HG03558 (cell line): ENCODE results near the gene GALM.
"Not testable (repeated sequence)": the region's sequence is repeated elsewhere in the genome, so short reads cannot be mapped to it uniquely, and the experiment has no call there.

Source experiments
- ATAC-seq: cut with Tn5 transposase; IDR thresholded peaks from one replicate; pipeline ENCODE4 v1.9.1; 2021; ENCODE audit warnings: moderate number of reproducible peaks; ENCODE audit not compliant: unreplicated experiment; ENCODE audit errors: extremely low read depth

GALM gene

DNA sequence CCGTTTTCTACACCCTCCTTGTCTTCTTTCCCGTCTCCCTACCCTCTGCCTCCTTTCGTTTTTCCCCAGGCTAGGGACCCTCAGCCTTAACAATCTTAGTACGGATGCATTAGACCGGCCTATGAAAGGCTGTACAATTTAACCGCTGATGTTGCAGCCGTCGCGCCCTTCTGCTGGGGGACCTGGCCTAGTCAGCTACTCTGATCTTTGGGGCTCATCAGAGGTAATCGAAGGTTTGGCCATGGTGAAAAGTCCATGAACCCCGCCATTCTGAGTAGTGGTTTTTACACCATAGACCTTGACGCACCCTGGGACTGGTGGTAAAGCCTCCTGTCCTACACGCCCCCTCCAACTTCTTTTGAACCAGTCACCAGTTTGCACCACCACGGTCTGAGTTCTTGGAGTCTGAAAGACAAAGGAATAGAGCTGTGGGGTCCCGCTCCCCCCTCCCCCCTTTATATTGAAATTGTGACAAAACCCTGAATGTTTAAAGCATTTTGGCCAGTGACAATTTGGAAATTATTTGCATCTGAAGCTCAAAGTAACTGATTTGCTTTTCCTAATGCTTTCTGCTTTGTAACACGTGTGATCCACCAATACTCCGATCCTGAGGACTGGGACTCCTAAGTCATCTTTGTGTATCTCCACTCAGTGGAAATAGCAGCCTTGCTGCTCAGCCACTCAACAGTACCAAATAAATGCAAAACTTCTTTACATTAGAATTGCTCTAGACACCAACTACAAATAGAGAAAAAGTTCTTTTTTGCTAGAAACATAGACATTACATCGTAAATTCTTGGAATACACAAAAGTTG lies 85.9 kb downstream of the GALM start:
- no peak for ATAC-seq

GRCh38 chr2:38754049-38754448 lies 88.1 kb downstream of the GALM start:
- ATAC-seq = no peak

GRCh38 chr2:38754506-38754905 lies 88.6 kb downstream of the GALM start:
- no peak for ATAC-seq

DNA sequence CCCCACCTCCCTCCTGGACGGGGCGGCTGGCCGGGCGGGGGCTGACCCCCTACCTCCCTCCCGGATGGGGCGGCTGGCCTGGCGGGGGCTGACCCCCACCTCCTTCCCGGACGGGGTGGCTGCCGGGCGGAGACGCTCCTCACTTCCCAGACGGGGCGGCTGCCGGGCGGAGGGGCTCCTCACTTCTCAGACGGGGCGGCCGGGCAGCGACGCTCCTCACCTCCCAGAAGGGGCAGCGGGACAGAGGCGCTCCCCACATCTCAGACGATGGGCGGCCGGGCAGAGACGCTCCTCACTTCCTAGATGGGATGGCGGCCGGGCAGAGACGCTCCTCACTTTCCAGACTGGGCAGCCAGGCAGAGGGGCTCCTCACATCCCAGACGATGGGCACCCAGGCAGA lies 90.0 kb downstream of the GALM start:
- not testable (repeated sequence) for ATAC-seq

- ATAC-seq = no peak
Observed at GRCh38 chr2:38763228-38763627, 97.3 kb downstream of the GALM start.

DNA sequence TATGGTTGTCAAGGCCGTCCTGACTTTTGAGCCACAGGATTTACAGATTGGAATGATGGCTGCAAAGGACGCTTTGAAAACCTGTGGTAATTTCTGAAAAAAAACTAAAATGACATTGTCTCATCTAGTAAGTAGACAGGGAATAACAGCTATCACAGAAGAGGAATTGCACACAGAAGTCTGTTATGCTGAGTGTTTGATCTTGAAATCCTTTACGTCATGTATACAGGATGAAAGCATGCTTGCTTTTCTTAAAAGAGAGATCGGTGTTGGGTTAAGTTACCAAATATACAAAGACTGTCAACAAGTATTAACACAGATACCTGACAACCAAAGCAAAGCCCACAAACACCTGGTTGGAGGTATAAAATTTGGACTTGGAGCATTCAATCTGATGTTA lies 97.8 kb downstream of the GALM start:
- ATAC-seq = no peak

DNA sequence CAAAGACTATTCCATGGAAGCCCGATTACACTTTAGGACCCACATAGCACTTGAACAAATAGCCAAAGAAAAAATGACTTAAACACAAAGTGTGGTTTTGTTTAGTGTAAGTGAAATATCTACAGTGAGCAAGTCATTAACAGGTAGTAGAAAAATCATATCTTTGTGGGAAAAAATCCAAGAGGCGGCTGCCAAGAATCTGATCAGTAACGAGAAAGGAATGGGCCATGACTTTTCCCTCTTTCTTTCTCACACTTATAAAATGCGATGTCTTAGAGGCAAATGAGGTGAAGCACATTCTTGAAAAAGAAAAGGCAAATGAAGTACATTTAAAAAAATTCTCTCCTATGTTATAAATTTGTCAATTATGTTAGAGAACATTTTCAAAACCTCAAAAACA lies 99.2 kb downstream of the GALM start:
- ATAC-seq = no peak

DNA sequence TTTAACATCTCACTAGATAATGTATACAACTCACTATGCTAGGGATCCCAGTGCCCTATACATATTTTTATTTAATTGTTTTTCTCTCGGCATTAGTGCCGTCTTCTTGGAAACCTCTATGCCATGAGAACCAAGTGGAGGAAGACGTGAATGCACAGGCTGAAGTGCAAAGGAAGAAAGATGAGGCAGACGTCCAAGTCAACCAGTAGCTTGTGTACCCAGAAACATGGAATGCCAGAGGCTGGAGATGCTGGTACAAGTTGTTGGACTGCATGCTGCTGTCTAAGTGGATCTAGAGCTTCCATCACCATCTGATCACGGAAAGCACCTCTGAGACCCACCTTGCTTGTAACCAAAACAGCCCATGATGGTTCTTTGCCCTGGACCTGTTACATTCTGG lies 99.6 kb downstream of the GALM start:
- no peak for ATAC-seq

- no peak for ATAC-seq
Observed at GRCh38 chr2:38771632-38772031, 105.7 kb downstream of the GALM start.

GRCh38 chr2:38775097-38775920 lies 109.4 kb downstream of the GALM start:
- no peak for ATAC-seq

DNA sequence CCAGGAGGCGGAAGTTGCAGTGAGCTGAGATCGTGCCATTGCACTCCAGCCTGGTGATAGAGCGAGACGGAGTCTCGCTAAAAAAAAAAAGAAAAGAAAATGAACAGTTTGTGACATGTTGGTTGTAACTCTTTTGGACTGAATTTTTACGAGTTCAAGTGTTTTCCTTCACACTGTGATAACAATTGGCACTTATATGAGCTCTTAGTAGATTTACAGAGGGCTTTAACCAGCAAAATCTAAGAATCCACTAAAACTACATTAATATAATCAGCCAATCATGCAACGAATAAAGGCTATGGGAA lies 110.0 kb downstream of the GALM start:
- no peak for ATAC-seq

DNA sequence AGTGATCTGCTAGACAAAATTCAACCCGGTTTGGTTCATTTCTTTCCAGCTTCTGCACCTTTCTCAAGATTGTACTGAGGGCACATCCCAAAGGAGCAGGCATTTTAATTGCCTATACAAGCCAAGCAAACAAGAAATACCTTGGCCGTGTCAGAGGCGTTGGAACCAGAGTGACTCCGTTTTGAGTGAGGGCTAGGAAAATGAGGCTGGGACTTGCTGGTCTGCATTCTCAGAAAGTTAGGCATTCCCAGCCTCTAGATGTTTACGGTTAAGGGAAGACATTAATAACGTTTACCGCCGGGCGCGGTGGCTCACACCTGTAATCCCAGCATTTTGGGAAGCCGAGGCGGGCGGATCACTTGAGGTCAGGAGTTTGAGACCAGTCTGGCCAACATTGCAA lies 110.6 kb downstream of the GALM start:
- ATAC-seq = no peak

GRCh38 chr2:38778687-38779082 lies 112.8 kb downstream of the GALM start:
- no peak for ATAC-seq

DNA sequence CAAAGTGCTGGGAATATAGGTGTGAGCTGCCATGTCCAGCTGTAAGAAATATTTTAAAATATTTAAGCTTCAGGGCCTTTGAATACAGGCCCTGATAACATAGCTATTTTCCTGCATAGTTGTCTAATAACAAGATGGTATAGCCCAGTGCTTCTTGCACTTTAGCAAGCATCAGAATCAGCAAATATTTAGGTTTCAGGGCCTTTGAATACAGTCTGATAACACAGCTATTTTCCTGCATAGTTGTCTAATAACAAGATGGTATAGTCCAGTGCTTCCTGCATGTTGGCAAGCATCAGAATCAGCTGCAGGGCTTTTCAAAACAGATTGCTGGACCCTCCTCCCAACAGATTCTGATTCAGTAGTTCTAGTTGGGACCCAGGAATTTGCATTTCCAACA lies 117.7 kb downstream of the GALM start:
- ATAC-seq = no peak
